Osteocyte (in vitro differentiated cells): ENCODE results near the gene CDH4. TPM values are rescaled to one million over a fixed set of nuclear protein-coding genes. Genes with fewer than 3 reads are reported as not detected.

ENCODE experiments used
- DNase-seq: peaks from one replicate; pipeline ENCODE4 v3.0.0; 2021; ENCODE audit warnings: mixed read lengths; ENCODE audit not compliant: unreplicated experiment; ENCODE audit errors: extremely low spot score
- H3K27ac Mint-ChIP-seq: one replicate; pipeline ENCODE4 v1.8.0; 2021; ENCODE audit warnings: mild to moderate bottlenecking, mixed read lengths; ENCODE audit not compliant: unreplicated experiment
- H3K27me3 Mint-ChIP-seq: one replicate; pipeline ENCODE4 v1.8.0; 2021; ENCODE audit warnings: mixed read lengths; ENCODE audit not compliant: unreplicated experiment
- H3K36me3 Mint-ChIP-seq: one replicate; pipeline ENCODE4 v1.8.0; 2021; ENCODE audit warnings: mixed read lengths; ENCODE audit not compliant: unreplicated experiment
- H3K4me1 Mint-ChIP-seq: one replicate; pipeline ENCODE4 v1.8.0; 2021; ENCODE audit warnings: mixed read lengths; ENCODE audit not compliant: unreplicated experiment
- H3K4me3 Mint-ChIP-seq: one replicate; pipeline ENCODE4 v1.8.0; 2021; ENCODE audit warnings: mild to moderate bottlenecking, moderate library complexity, mixed read lengths; ENCODE audit not compliant: unreplicated experiment
- H3K9me3 Mint-ChIP-seq: one replicate; pipeline ENCODE4 v1.8.0; 2021; ENCODE audit warnings: mixed read lengths; ENCODE audit not compliant: unreplicated experiment
- total RNA-seq: library from RNA; stranded (reverse); gene quantifications from 2 replicates; pipeline ENCODE4 v1.2.1, GENCODE V29; 2021
- TF ChIP-seq, protein P1 (sequence below): fragments of 200-600 bp; sonication (generic); IDR thresholded peaks from 2 replicates; pipeline ENCODE4 v1.5.0; 2021; ENCODE audit warnings: antibody characterized with exemption, mild to moderate bottlenecking, moderate library complexity

CDH4 gene
- total RNA-seq, 1 donor from 2014 or later, result 1.3 TPM

DNA sequence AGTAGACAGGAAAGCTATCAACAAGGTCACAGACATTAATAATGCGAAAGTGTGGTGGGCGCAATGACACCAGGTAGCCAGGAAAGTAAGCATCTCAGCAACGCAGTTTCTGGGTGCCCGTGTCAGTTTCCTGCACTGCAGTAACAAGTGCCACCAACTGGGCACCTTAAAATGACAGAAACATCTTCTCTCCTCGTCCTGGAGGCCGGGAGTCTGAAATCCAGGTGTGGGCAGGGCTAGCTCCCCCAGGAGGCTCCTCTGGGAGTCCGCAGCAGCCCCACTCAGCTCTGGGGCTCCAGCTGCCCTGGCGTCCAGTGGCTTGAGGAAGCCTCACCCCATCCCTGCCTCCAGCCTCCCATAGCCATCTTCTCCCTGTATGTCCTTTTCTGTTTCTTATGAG is 426.4 kb downstream of the CDH4 start:
- Mint-ChIP-seq H3K27ac (no peak overlapping the region), H3K36me3 (no peaks in the 10 kb centered on the region), H3K4me3 (no peak overlapping the region), H3K4me1 (no peaks in the 10 kb centered on the region), H3K9me3 (no peaks in the 10 kb centered on the region), H3K27me3 (peaks cover 3% of the 10 kb centered on the region)
- TF ChIP-seq, protein P1, sequence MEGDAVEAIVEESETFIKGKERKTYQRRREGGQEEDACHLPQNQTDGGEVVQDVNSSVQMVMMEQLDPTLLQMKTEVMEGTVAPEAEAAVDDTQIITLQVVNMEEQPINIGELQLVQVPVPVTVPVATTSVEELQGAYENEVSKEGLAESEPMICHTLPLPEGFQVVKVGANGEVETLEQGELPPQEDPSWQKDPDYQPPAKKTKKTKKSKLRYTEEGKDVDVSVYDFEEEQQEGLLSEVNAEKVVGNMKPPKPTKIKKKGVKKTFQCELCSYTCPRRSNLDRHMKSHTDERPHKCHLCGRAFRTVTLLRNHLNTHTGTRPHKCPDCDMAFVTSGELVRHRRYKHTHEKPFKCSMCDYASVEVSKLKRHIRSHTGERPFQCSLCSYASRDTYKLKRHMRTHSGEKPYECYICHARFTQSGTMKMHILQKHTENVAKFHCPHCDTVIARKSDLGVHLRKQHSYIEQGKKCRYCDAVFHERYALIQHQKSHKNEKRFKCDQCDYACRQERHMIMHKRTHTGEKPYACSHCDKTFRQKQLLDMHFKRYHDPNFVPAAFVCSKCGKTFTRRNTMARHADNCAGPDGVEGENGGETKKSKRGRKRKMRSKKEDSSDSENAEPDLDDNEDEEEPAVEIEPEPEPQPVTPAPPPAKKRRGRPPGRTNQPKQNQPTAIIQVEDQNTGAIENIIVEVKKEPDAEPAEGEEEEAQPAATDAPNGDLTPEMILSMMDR, result no peak
- no peak for DNase-seq

GRCh38 chr20:61679473-61679872 is 427.4 kb downstream of the CDH4 start:
- no peak for DNase-seq
- peaks cover 3% of the 10 kb centered on the region for H3K27me3 Mint-ChIP-seq
- H3K4me1 Mint-ChIP-seq, result no peaks in the 10 kb centered on the region
- TF ChIP-seq, protein P1, result no peak
- no peaks in the 10 kb centered on the region for H3K9me3 Mint-ChIP-seq
- no peak overlapping the region for H3K27ac Mint-ChIP-seq
- no peaks in the 10 kb centered on the region for H3K36me3 Mint-ChIP-seq
- no peak overlapping the region for H3K4me3 Mint-ChIP-seq

- Mint-ChIP-seq H3K27me3 (peaks cover 3% of the 10 kb centered on the region), H3K36me3 (no peaks in the 10 kb centered on the region)
Measured at GRCh38 chr20:61680096-61680495, 428.0 kb downstream of the CDH4 start.

DNA sequence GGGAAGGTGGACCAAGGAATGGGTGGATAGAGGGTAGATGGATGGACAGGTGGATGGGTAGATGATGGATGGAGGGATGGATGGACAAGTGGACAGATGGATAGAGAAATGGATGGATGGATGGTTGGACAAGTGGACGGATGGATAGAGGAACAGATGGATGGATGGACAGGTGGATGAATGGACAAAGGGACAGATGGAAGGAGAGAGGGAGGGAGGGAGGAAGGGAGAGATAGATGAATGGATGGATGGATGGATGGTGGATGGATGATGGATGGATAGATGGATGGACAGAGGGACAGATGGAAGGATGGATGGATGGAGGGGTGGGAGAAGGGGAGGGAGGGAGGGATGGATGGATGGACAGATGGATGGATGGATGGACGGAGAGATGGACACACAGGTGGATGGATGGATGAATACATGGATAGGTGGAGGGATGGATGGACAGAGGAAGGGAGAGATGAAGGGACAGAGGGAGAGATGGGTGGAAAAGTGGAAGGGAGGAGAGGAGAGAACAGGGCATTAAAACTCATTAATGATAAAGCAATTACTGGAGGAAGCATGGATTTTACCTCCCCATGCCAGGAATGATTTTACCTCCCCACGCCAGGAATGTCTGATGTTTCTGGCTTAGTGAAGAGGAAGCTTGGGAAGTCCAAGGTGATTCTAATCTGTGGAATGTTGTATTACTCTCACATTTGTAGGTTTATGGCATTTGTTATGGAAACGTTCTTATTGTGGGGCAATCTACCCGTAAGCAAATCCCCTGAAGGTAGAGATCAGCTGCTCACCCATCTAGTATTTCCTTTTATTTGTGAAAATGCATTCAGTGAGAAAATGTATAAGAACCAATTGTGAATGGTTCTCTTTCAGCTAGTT is 430.3 kb downstream of the CDH4 start:
- no peak overlapping the region for H3K27ac Mint-ChIP-seq
- DNase-seq, result no peak
- peaks cover 3% of the 10 kb centered on the region for H3K27me3 Mint-ChIP-seq

More at GRCh38 chr20:61680096-61680495, 428.0 kb downstream of the CDH4 start:
- no peak for DNase-seq
- TF ChIP-seq, protein P1, result no peak
- no peak overlapping the region for H3K4me3 Mint-ChIP-seq
- no peak overlapping the region for H3K27ac Mint-ChIP-seq
- no peaks in the 10 kb centered on the region for H3K4me1 Mint-ChIP-seq
- no peaks in the 10 kb centered on the region for H3K9me3 Mint-ChIP-seq

More for the DNA sequence above, 430.3 kb downstream of the CDH4 start:
- H3K4me3 Mint-ChIP-seq, result no peak overlapping the region
- H3K4me1 Mint-ChIP-seq, result no peaks in the 10 kb centered on the region
- no peaks in the 10 kb centered on the region for H3K9me3 Mint-ChIP-seq
- TF ChIP-seq, protein P1, result no peak
- H3K36me3 Mint-ChIP-seq, result no peaks in the 10 kb centered on the region
